ENCODE measurements around the gene CALU. TPM values are rescaled to one million over a fixed set of nuclear protein-coding genes. Genes with fewer than 3 reads are reported as not detected.

CALU gene
- total RNA-seq, 4 donors from 2014 or later: 107 to 132 (median 128) TPM

- DNase-seq (ENCODE audit: low spot score) (no peak), ATAC-seq (ENCODE audit: low FRiP score) (no peak)
- TF ChIP-seq CTCF (IDR thresholded peaks at IDR 0.05): no peak
Observed at GRCh38 chr7:128724743-128725142, 14.4 kb upstream of the CALU start.

GRCh38 chr7:128725531-128725930 is 13.6 kb upstream of the CALU start:
- DNase-seq (ENCODE audit: low spot score): no peak
- no peak for TF ChIP-seq CTCF (IDR thresholded peaks at IDR 0.05)
- no peak for ATAC-seq (ENCODE audit: low FRiP score)

GRCh38 chr7:128726059-128726736 is 13.0 kb upstream of the CALU start:
- ATAC-seq (ENCODE audit: low FRiP score) (no peak), DNase-seq (ENCODE audit: low spot score) (no peak)
- no peak for TF ChIP-seq CTCF (IDR thresholded peaks at IDR 0.05)

- TF ChIP-seq CTCF (IDR thresholded peaks at IDR 0.05): no peak
- no peak for DNase-seq (ENCODE audit: low spot score)
- ATAC-seq (ENCODE audit: low FRiP score): no peak
Observed at GRCh38 chr7:128726737-128727072, 12.5 kb upstream of the CALU start.

GRCh38 chr7:128727239-128727638 is 11.9 kb upstream of the CALU start:
- DNase-seq (ENCODE audit: low spot score) (no peak), ATAC-seq (ENCODE audit: low FRiP score) (no peak)
- no peak for TF ChIP-seq CTCF (IDR thresholded peaks at IDR 0.05)

- TF ChIP-seq CTCF (IDR thresholded peaks at IDR 0.05): no peak
- no peak for DNase-seq (ENCODE audit: low spot score)
Observed at GRCh38 chr7:128728598-128728997, 10.6 kb upstream of the CALU start.

GRCh38 chr7:128729494-128729893 is 9.7 kb upstream of the CALU start:
- DNase-seq (ENCODE audit: low spot score) (no peak), ATAC-seq (ENCODE audit: low FRiP score) (no peak)
- TF ChIP-seq CTCF (IDR thresholded peaks at IDR 0.05): no peak

More at GRCh38 chr7:128728598-128728997, 10.6 kb upstream of the CALU start:
- no peak for ATAC-seq (ENCODE audit: low FRiP score)

All from omental fat pad (tissue), 4 donors.